Measurements from ENCODE around the gene MLX. TPM values are rescaled to one million over a fixed set of nuclear protein-coding genes. Genes with fewer than 3 reads are reported as not detected.
A peak's percentile ranks its signal among the peaks of the same experiment; 100 is the strongest.

Gene MLX
- total RNA-seq, 2 experiments from 2014 or later = 29.2 to 32.1 TPM

- Mint-ChIP-seq H3K27ac (no peak overlapping the region), H3K9me3 (no peaks in the 10 kb centered on the region), H3K4me3 (no peak overlapping the region), H3K4me1 (ENCODE audit: low read depth) (peaks cover 8% of the 10 kb centered on the region), H3K27me3 (no peaks in the 10 kb centered on the region), H3K36me3 (ENCODE audit: low read depth) (peaks cover 7% of the 10 kb centered on the region)
- no peak for DNase-seq
- Histone ChIP-seq H3K27me3 (ENCODE audit: control insufficient read depth in 1 of 2, insufficient read depth in 2 of 2, low read length in 2 of 2) (no peaks in the 10 kb centered on the region), H3K27ac (ENCODE audit: low read depth in 1 of 2, low read length in 2 of 2) (no peak overlapping the region), H3K4me1 (ENCODE audit: insufficient read depth, low read length) (peaks cover 6% of the 10 kb centered on the region), H3K36me3 (ENCODE audit: insufficient read depth, low read length) (peaks cover 7% of the 10 kb centered on the region), H3K4me3 (ENCODE audit: low read length) (no peak overlapping the region), H3K9me3 (ENCODE audit: control insufficient read depth in 1 of 2, insufficient read depth in 1 of 2, low read length in 2 of 2) (no peaks in the 10 kb centered on the region)
- ChIA-PET POLR2A (interaction anchor here (1.4 kb wide), 1 partner anchor 131 kb away, joined by 4 read pairs; the partner anchor contains the start of gene STAT3), CTCF (interaction anchor here (1.2 to 2.7 kb wide), 2 partner anchors 92 to 298 kb away, joined by 3 to 18 read pairs; no protein-coding TSS in a partner anchor)
- no peak for ATAC-seq (ENCODE audit: poor library complexity)
- TF ChIP-seq CTCF (IDR thresholded peaks at IDR 0.05) = no peak
- intact Hi-C loops (cut with DNase I, micrococcal nuclease) = loop anchor here (5.0 to 10.0 kb wide), 3 partner anchors 113 to 495 kb away; partner anchors contain the start of gene NKIRAS2 (in 1 of the 2)
Measured at GRCh38 chr17:42519546-42520491, 47.1 kb upstream of the MLX start.

- H3K4me1 Mint-ChIP-seq (ENCODE audit: low read depth) = peaks cover 8% of the 10 kb centered on the region
- peaks cover 3% of the 10 kb centered on the region for H3K27me3 Mint-ChIP-seq
- no peak for ATAC-seq (ENCODE audit: poor library complexity)
- peaks cover 7% of the 10 kb centered on the region for H3K36me3 ChIP-seq (ENCODE audit: insufficient read depth, low read length)
- no peaks in the 10 kb centered on the region for H3K9me3 Mint-ChIP-seq
- no peak for TF ChIP-seq CTCF (IDR thresholded peaks at IDR 0.05)
- H3K36me3 Mint-ChIP-seq (ENCODE audit: low read depth) = peaks cover 4% of the 10 kb centered on the region
- H3K4me3 ChIP-seq (ENCODE audit: low read length) = no peak overlapping the region
- no peak overlapping the region for H3K27ac Mint-ChIP-seq
- peaks cover 6% of the 10 kb centered on the region for H3K4me1 ChIP-seq (ENCODE audit: insufficient read depth, low read length)
- peak in 2 of 14 experiments; percentile 24 to 46 for DNase-seq
- H3K9me3 ChIP-seq (ENCODE audit: control insufficient read depth in 1 of 2, insufficient read depth in 1 of 2, low read length in 2 of 2) = no peaks in the 10 kb centered on the region
- no peaks in the 10 kb centered on the region for H3K27me3 ChIP-seq (ENCODE audit: control insufficient read depth in 1 of 2, insufficient read depth in 2 of 2, low read length in 2 of 2)
- intact Hi-C loops (cut with DNase I, micrococcal nuclease) = no loop called here
- H3K4me3 Mint-ChIP-seq = no peak overlapping the region
- H3K27ac ChIP-seq (ENCODE audit: low read depth in 1 of 2, low read length in 2 of 2) = no peak overlapping the region
- ChIA-PET POLR2A (interaction anchor here (1.4 kb wide), 1 partner anchor 132 kb away, joined by 4 read pairs; the partner anchor contains the start of gene STAT3), CTCF (interaction anchor here (1.2 kb wide), 1 partner anchor 299 kb away, joined by 3 read pairs; no protein-coding TSS in a partner anchor)
Measured at GRCh38 chr17:42520540-42520951, 46.4 kb upstream of the MLX start.

GRCh38 chr17:42521036-42521435 lies 45.9 kb upstream of the MLX start:
- Mint-ChIP-seq H3K9me3 (no peaks in the 10 kb centered on the region), H3K27me3 (peaks cover 3% of the 10 kb centered on the region), H3K36me3 (ENCODE audit: low read depth) (peaks cover 4% of the 10 kb centered on the region), H3K4me1 (ENCODE audit: low read depth) (peaks cover 8% of the 10 kb centered on the region), H3K4me3 (no peak overlapping the region), H3K27ac (no peak overlapping the region)
- no peak for ATAC-seq (ENCODE audit: poor library complexity)
- intact Hi-C loops (cut with DNase I, micrococcal nuclease) = no loop called here
- Histone ChIP-seq H3K4me3 (ENCODE audit: low read length) (no peak overlapping the region), H3K9me3 (ENCODE audit: control insufficient read depth in 1 of 2, insufficient read depth in 1 of 2, low read length in 2 of 2) (no peaks in the 10 kb centered on the region), H3K27me3 (ENCODE audit: control insufficient read depth in 1 of 2, insufficient read depth in 2 of 2, low read length in 2 of 2) (no peaks in the 10 kb centered on the region), H3K27ac (ENCODE audit: low read depth in 1 of 2, low read length in 2 of 2) (no peak overlapping the region), H3K4me1 (ENCODE audit: insufficient read depth, low read length) (peaks cover 6% of the 10 kb centered on the region), H3K36me3 (ENCODE audit: insufficient read depth, low read length) (peaks cover 7% of the 10 kb centered on the region)
- DNase-seq = no peak
- CTCF ChIA-PET = no interaction called here
- no peak for TF ChIP-seq CTCF (IDR thresholded peaks at IDR 0.05)
- POLR2A ChIA-PET = interaction anchor here (1.4 kb wide), 1 partner anchor 133 kb away, joined by 4 read pairs; the partner anchor contains the start of gene STAT3
